HPDE6-E6E7 (cell line): ENCODE results near the gene FRS2.

Experiments
- DNase-seq: peaks from one replicate; pipeline ENCODE4 v3.0.0; 2011; ENCODE audit warnings: missing footprints; ENCODE audit errors: extremely low spot score

The FRS2 gene

GRCh38 chr12:69464428-69464827 lies 5.8 kb upstream of the FRS2 start:
- no peak for DNase-seq

- DNase-seq, result no peak
Measured at GRCh38 chr12:69466867-69467266, 3.3 kb upstream of the FRS2 start.

- DNase-seq, result no peak
Measured at GRCh38 chr12:69467366-69467765, 2.8 kb upstream of the FRS2 start.

GRCh38 chr12:69468237-69469026 lies 1.8 kb upstream of the FRS2 start:
- no peak for DNase-seq

- DNase-seq, result no peak
Measured at GRCh38 chr12:69469854-69470188, 367 bp upstream of the FRS2 start.

- no peak for DNase-seq
Measured at GRCh38 chr12:69471076-69471430, 865 bp downstream of the FRS2 start.

- no peak for DNase-seq
Measured at GRCh38 chr12:69471667-69472385, 1.6 kb downstream of the FRS2 start.

GRCh38 chr12:69473262-69473661 lies 3.1 kb downstream of the FRS2 start:
- DNase-seq, result no peak

GRCh38 chr12:69474456-69474855 lies 4.3 kb downstream of the FRS2 start:
- no peak for DNase-seq

GRCh38 chr12:69475237-69475975 lies 5.2 kb downstream of the FRS2 start:
- DNase-seq, result no peak

- DNase-seq, result no peak
Measured at GRCh38 chr12:69476276-69477017, 6.3 kb downstream of the FRS2 start.

GRCh38 chr12:69479675-69480074 lies 9.5 kb downstream of the FRS2 start:
- DNase-seq, result no peak

- no peak for DNase-seq
Measured at GRCh38 chr12:69480698-69481097, 10.5 kb downstream of the FRS2 start.

GRCh38 chr12:69481133-69481532 lies 10.9 kb downstream of the FRS2 start:
- DNase-seq, result no peak

GRCh38 chr12:69483700-69484099 lies 13.5 kb downstream of the FRS2 start:
- DNase-seq, result no peak

GRCh38 chr12:69484428-69484827 lies 14.2 kb downstream of the FRS2 start:
- no peak for DNase-seq

GRCh38 chr12:69490920-69491643 lies 20.9 kb downstream of the FRS2 start:
- DNase-seq, result no peak

GRCh38 chr12:69492739-69493138 lies 22.6 kb downstream of the FRS2 start:
- DNase-seq, result no peak

GRCh38 chr12:69495071-69495470 lies 24.9 kb downstream of the FRS2 start:
- no peak for DNase-seq

GRCh38 chr12:69497308-69498026 lies 27.3 kb downstream of the FRS2 start:
- DNase-seq, result no peak

- no peak for DNase-seq
Measured at GRCh38 chr12:69500631-69501030, 30.4 kb downstream of the FRS2 start.
